Ovary (tissue), 3 donors: ENCODE measurements around the gene MYOF.

Experiments
- CTCF ChIP-seq, 3 donors: fragments of 450-650 bp in 2 of 3; fragments of 200-600 bp in 1 of 3; IDR thresholded peaks; one replicate each; pipeline versions ENCODE4 v1.5.1 to v1.8.0; 2016 to 2022; ENCODE audit warnings: antibody characterized with exemption in 3 of 3, mild to moderate bottlenecking in 1 of 3
- EP300 ChIP-seq: sonication (generic); formaldehyde crosslinking; IDR thresholded peaks from one replicate; pipeline ENCODE4 v1.6.1; 2017; ENCODE audit warnings: antibody characterized with exemption
- POLR2A ChIP-seq: fragments of 450-650 bp; IDR thresholded peaks from one replicate; pipeline ENCODE4 v1.6.1; 2017; ENCODE audit warnings: antibody characterized with exemption, mild to moderate bottlenecking, moderate library complexity
- donor health status: DM: no; HTN: no; CAD: no.

- TF ChIP-seq CTCF (IDR thresholded peaks at IDR 0.05), result no peak
- TF ChIP-seq POLR2A, result no peak
- TF ChIP-seq EP300, result no peak
Measured at GRCh38 chr10:93473804-93474472, 8.2 kb downstream of the MYOF start.
